ENCODE measurements around the gene RPL41. TPM values are rescaled to one million over a fixed set of nuclear protein-coding genes. Genes with fewer than 3 reads are reported as not detected.

Gene RPL41
- total RNA-seq, 1 experiment from 2014 or later = 2,379 TPM

- Mint-ChIP-seq H3K27ac (ENCODE audit: unreplicated experiment) (peak overlapping the region; percentile 95), H3K9me3 (ENCODE audit: low read depth, unreplicated experiment) (no peaks in the 10 kb centered on the region), H3K4me3 (ENCODE audit: low read depth, unreplicated experiment) (peak overlapping the region; percentile 99), H3K27me3 (ENCODE audit: unreplicated experiment) (no peaks in the 10 kb centered on the region), H3K4me1 (ENCODE audit: low read depth, unreplicated experiment) (peaks cover 31% of the 10 kb centered on the region), H3K36me3 (ENCODE audit: insufficient read depth, unreplicated experiment) (peaks cover 69% of the 10 kb centered on the region)
- peak; percentile 60 for DNase-seq
- intact Hi-C loops (cut with micrococcal nuclease; ENCODE audit: unreplicated experiment) = no loop called here
- no TSS peak for BruUV-seq (replicated peaks)
- CTCF ChIA-PET = interaction anchor here (0.6 to 1.4 kb wide), 4 partner anchors 11 to 24 kb away, joined by 3 to 6 read pairs (median 3); partner anchors contain the start of gene PA2G4
- TF ChIP-seq CTCF (IDR thresholded peaks at IDR 0.05; ENCODE audit: unreplicated experiment) = no peak
Observed at GRCh38 chr12:56081393-56082347, 34.8 kb upstream of the RPL41 start.

- TF ChIP-seq CTCF (IDR thresholded peaks at IDR 0.05; ENCODE audit: unreplicated experiment) = no peak
- Mint-ChIP-seq H3K27ac (ENCODE audit: unreplicated experiment) (no peak overlapping the region), H3K9me3 (ENCODE audit: low read depth, unreplicated experiment) (no peaks in the 10 kb centered on the region), H3K27me3 (ENCODE audit: unreplicated experiment) (no peaks in the 10 kb centered on the region), H3K4me1 (ENCODE audit: low read depth, unreplicated experiment) (peaks cover 34% of the 10 kb centered on the region), H3K36me3 (ENCODE audit: insufficient read depth, unreplicated experiment) (peaks cover 75% of the 10 kb centered on the region), H3K4me3 (ENCODE audit: low read depth, unreplicated experiment) (peak overlapping the region; percentile 99)
- CTCF ChIA-PET = interaction anchor here (0.9 kb wide), 1 partner anchor 22 kb away, joined by 3 read pairs; the partner anchor contains the start of gene PA2G4
- DNase-seq = no peak
- no TSS peak for BruUV-seq (replicated peaks)
- intact Hi-C loops (cut with micrococcal nuclease; ENCODE audit: unreplicated experiment) = no loop called here
Observed at GRCh38 chr12:56082382-56082781, 34.1 kb upstream of the RPL41 start.

GRCh38 chr12:56082967-56083366, 33.5 kb upstream of the RPL41 start:
- H3K4me3 Mint-ChIP-seq (ENCODE audit: low read depth, unreplicated experiment) = no peak overlapping the region
- CTCF ChIA-PET = no interaction called here
- BruUV-seq (replicated peaks) = no TSS peak
- DNase-seq = no peak
- no peak for TF ChIP-seq CTCF (IDR thresholded peaks at IDR 0.05; ENCODE audit: unreplicated experiment)
- H3K27ac Mint-ChIP-seq (ENCODE audit: unreplicated experiment) = no peak overlapping the region
- H3K27me3 Mint-ChIP-seq (ENCODE audit: unreplicated experiment) = no peaks in the 10 kb centered on the region
- H3K36me3 Mint-ChIP-seq (ENCODE audit: insufficient read depth, unreplicated experiment) = peaks cover 77% of the 10 kb centered on the region
- peaks cover 34% of the 10 kb centered on the region for H3K4me1 Mint-ChIP-seq (ENCODE audit: low read depth, unreplicated experiment)
- H3K9me3 Mint-ChIP-seq (ENCODE audit: low read depth, unreplicated experiment) = no peaks in the 10 kb centered on the region
- intact Hi-C loops (cut with micrococcal nuclease; ENCODE audit: unreplicated experiment) = no loop called here

- peaks cover 34% of the 10 kb centered on the region for H3K4me1 Mint-ChIP-seq (ENCODE audit: low read depth, unreplicated experiment)
- intact Hi-C loops (cut with micrococcal nuclease; ENCODE audit: unreplicated experiment) = no loop called here
- no peak overlapping the region for H3K4me3 Mint-ChIP-seq (ENCODE audit: low read depth, unreplicated experiment)
- CTCF ChIA-PET = interaction anchor here (0.7 kb wide), 2 partner anchors 17 to 20 kb away, joined by 3 read pairs; no protein-coding TSS in a partner anchor
- H3K36me3 Mint-ChIP-seq (ENCODE audit: insufficient read depth, unreplicated experiment) = peaks cover 73% of the 10 kb centered on the region
- H3K9me3 Mint-ChIP-seq (ENCODE audit: low read depth, unreplicated experiment) = no peaks in the 10 kb centered on the region
- TF ChIP-seq CTCF (IDR thresholded peaks at IDR 0.05; ENCODE audit: unreplicated experiment) = peak; percentile 46
- BruUV-seq (replicated peaks) = no TSS peak
- no peak overlapping the region for H3K27ac Mint-ChIP-seq (ENCODE audit: unreplicated experiment)
- peak; percentile 37 for DNase-seq
- no peaks in the 10 kb centered on the region for H3K27me3 Mint-ChIP-seq (ENCODE audit: unreplicated experiment)
Observed at GRCh38 chr12:56084958-56085543, 31.4 kb upstream of the RPL41 start.
